Testis (tissue), 2 donors: ENCODE measurements around the gene RUBCN.

ENCODE experiments used
- CTCF ChIP-seq, 3 experiments: fragments of 450-650 bp in 2 of 3; fragments of 200-600 bp in 1 of 3; sonication (generic) in 1 of 3; IDR thresholded peaks; one replicate each; pipeline ENCODE4 v1.5.1; 2016 to 2019; ENCODE audit warnings: antibody characterized with exemption in 3 of 3, mild to moderate bottlenecking in 2 of 3, moderate library complexity in 1 of 3
- POLR2A ChIP-seq: fragments of 450-650 bp; IDR thresholded peaks from one replicate; pipeline ENCODE4 v1.6.1; 2017; ENCODE audit warnings: antibody characterized with exemption, mild to moderate bottlenecking, moderate library complexity

GRCh38 chr3:197718891-197719290 lies 17.8 kb downstream of the RUBCN start:
- TF ChIP-seq CTCF (IDR thresholded peaks at IDR 0.05) (no peak), POLR2A (no peak)
